ENCODE measurements around the gene NOL8. TPM values are rescaled to one million over a fixed set of nuclear protein-coding genes. Genes with fewer than 3 reads are reported as not detected.

The NOL8 gene
- polyA plus RNA-seq (2011; rRNA removed) = 8.8 and 17.3 TPM in 2 replicates
- 9.4 and 12.4 TPM in 2 replicates for polyA minus RNA-seq (2011; rRNA and poly(A)+ RNA removed)

- H3K4me3 ChIP-seq (ENCODE audit: low read depth, low read length) = peak within 1 kb of the TSS; percentile 64
- H3K27me3 ChIP-seq (ENCODE audit: control insufficient read depth, insufficient read depth, low read length) = no peaks in the 10 kb centered on the region
- H3K36me3 ChIP-seq (ENCODE audit: control insufficient read depth, insufficient read depth, low read length) = no peaks in the 10 kb centered on the region; the same call in 1 of the 2 replicates
- TF ChIP-seq CTCF (IDR thresholded peaks at IDR 0.05; ENCODE audit: insufficient read depth, low read depth, low read length) = no peak
- peak; percentile 42 for DNase-seq (ENCODE audit: low read depth)
- ChIA-PET CTCF (interaction anchor here (1.1 to 2.9 kb wide), 8 partner anchors 8 to 466 kb away, joined by 3 to 19 read pairs (median 6); no protein-coding TSS in a partner anchor), POLR2A (interaction anchor here (0.6 kb wide), 1 partner anchor 236 kb away, joined by 3 read pairs; no protein-coding TSS in a partner anchor)
Observed at GRCh38 chr9:92325269-92325990, at the start of gene NOL8, which contains the start of gene CENPP. Gene NOL8, minus strand, starts transcription at chr9:92325350. Its CDS starts 1,189 bp downstream, at chr9:92324161. Gene CENPP, plus strand, starts transcription at chr9:92325953.

GRCh38 chr9:92373167-92373566 lies 48.0 kb upstream of the NOL8 start:
- ChIA-PET CTCF (no interaction called here), POLR2A (no interaction called here)
- no peak for DNase-seq (ENCODE audit: low read depth)
- Histone ChIP-seq H3K36me3 (ENCODE audit: control insufficient read depth, insufficient read depth, low read length) (no peaks in the 10 kb centered on the region), H3K27me3 (ENCODE audit: control insufficient read depth, insufficient read depth, low read length) (no peaks in the 10 kb centered on the region), H3K4me3 (ENCODE audit: low read depth, low read length) (no peak overlapping the region)
- TF ChIP-seq CTCF (IDR thresholded peaks at IDR 0.05; ENCODE audit: insufficient read depth, low read depth, low read length) = no peak

GRCh38 chr9:92369075-92369474 lies 43.9 kb upstream of the NOL8 start:
- no peak for TF ChIP-seq CTCF (IDR thresholded peaks at IDR 0.05; ENCODE audit: insufficient read depth, low read depth, low read length)
- CTCF ChIA-PET = interaction anchor here (1.0 kb wide), 1 partner anchor 36 kb away, joined by 3 read pairs; the partner anchor contains the start of gene OGN
- no peak for DNase-seq (ENCODE audit: low read depth)
- Histone ChIP-seq H3K27me3 (ENCODE audit: control insufficient read depth, insufficient read depth, low read length) (no peaks in the 10 kb centered on the region), H3K36me3 (ENCODE audit: control insufficient read depth, insufficient read depth, low read length) (no peaks in the 10 kb centered on the region), H3K4me3 (ENCODE audit: low read depth, low read length) (no peak overlapping the region)
- POLR2A ChIA-PET = no interaction called here

- TF ChIP-seq CTCF (IDR thresholded peaks at IDR 0.05; ENCODE audit: insufficient read depth, low read depth, low read length) = no peak
- CTCF ChIA-PET = no interaction called here
- no peak for DNase-seq (ENCODE audit: low read depth)
- POLR2A ChIA-PET = no interaction called here
- no peaks in the 10 kb centered on the region for H3K36me3 ChIP-seq (ENCODE audit: control insufficient read depth, insufficient read depth, low read length)
- H3K27me3 ChIP-seq (ENCODE audit: control insufficient read depth, insufficient read depth, low read length) = no peaks in the 10 kb centered on the region
- H3K4me3 ChIP-seq (ENCODE audit: low read depth, low read length) = no peak overlapping the region
Observed at GRCh38 chr9:92360083-92360482, 34.9 kb upstream of the NOL8 start.

GRCh38 chr9:92359394-92359995 lies 34.3 kb upstream of the NOL8 start:
- Histone ChIP-seq H3K4me3 (ENCODE audit: low read depth, low read length) (no peak overlapping the region), H3K36me3 (ENCODE audit: control insufficient read depth, insufficient read depth, low read length) (no peaks in the 10 kb centered on the region), H3K27me3 (ENCODE audit: control insufficient read depth, insufficient read depth, low read length) (no peaks in the 10 kb centered on the region)
- DNase-seq (ENCODE audit: low read depth) = no peak
- no peak for TF ChIP-seq CTCF (IDR thresholded peaks at IDR 0.05; ENCODE audit: insufficient read depth, low read depth, low read length)
- ChIA-PET POLR2A (no interaction called here), CTCF (interaction anchor here (0.7 kb wide), 1 partner anchor 18 kb away, joined by 3 read pairs; no protein-coding TSS in a partner anchor)

All from BJ (cell line).